NB4 (cell line): ENCODE results near the gene SCART1.
"Not testable (repeated sequence)": the region's sequence is repeated elsewhere in the genome, so short reads cannot be mapped to it uniquely, and the experiment has no call there.

Experiments used
- DNase-seq: peaks from one replicate; pipeline ENCODE4 v3.0.0; 2010; ENCODE audit warnings: low read depth
- H3K4me3 ChIP-seq: one replicate; pipeline ENCODE4 v1.5.1; 2011; ENCODE audit warnings: mild to moderate bottlenecking, low read depth, low read length, moderate library complexity
- MYC ChIP-seq: IDR thresholded peaks from 2 replicates; pipeline ENCODE4 v1.6.1; 2011; ENCODE audit warnings: low read depth, low read length
- POLR2A ChIP-seq: IDR thresholded peaks from 2 replicates; pipeline ENCODE4 v1.6.1; 2011; ENCODE audit warnings: mild to moderate bottlenecking; ENCODE audit not compliant: insufficient read length; ENCODE audit errors: extremely low read depth
- TF ChIP-seq, protein P1 (sequence below): IDR thresholded peaks from one replicate; pipeline ENCODE4 v1.5.1; 2012; ENCODE audit warnings: low read depth, low read length
- TF ChIP-seq, protein P2 (sequence below): IDR thresholded peaks from 2 replicates; pipeline ENCODE4 v1.6.1; 2011; ENCODE audit warnings: low read depth, low read length

The SCART1 gene

DNA sequence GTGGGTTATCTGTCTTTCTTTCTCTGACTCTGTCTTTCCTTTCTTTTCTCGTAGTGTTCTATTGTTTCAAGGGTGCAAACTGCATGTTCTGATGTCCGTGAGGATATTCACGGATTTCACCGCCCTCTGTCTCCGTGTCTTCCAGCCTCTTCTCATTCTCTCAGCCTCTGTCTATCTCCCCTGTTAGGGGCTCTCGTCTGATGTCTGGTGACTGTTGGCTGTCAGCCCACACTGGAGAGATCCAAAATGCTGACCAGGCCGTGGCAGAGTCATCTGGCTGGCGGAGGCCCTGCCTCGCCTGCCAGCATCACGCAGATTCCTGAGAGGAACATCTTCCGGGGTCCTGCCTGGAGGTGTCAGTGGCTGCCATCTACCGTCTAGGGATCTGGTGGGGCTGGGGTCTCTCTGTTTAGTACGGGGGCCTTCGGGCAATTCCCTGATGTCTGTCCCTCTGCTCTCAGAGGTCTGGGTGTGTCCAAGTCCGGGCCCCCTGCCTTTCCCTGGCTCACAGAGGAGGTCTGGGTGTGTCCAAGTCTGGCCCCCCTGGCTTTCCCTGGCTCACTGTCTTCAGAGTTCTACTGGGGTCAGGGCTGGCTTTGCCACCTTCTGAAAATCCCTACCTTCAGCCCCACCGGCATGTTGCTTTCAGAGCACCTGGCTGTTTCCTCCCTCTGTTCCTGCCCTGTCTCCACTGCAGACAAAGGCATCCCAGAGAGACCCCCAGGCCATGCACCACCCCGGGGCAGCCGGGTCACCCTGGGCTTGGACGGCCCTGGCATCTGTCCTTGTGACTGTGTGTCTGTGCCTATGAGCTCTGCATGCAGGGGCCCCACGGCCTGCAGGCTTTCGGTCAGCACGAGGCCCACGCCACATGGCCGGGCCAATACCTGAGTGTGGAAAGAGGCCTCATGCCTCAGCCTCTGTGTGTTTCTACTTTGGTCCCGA is 14.0 kb upstream of the SCART1 start:
- no peak for DNase-seq
- TF ChIP-seq POLR2A (no peak), MYC (no peak)
- TF ChIP-seq, protein P1, sequence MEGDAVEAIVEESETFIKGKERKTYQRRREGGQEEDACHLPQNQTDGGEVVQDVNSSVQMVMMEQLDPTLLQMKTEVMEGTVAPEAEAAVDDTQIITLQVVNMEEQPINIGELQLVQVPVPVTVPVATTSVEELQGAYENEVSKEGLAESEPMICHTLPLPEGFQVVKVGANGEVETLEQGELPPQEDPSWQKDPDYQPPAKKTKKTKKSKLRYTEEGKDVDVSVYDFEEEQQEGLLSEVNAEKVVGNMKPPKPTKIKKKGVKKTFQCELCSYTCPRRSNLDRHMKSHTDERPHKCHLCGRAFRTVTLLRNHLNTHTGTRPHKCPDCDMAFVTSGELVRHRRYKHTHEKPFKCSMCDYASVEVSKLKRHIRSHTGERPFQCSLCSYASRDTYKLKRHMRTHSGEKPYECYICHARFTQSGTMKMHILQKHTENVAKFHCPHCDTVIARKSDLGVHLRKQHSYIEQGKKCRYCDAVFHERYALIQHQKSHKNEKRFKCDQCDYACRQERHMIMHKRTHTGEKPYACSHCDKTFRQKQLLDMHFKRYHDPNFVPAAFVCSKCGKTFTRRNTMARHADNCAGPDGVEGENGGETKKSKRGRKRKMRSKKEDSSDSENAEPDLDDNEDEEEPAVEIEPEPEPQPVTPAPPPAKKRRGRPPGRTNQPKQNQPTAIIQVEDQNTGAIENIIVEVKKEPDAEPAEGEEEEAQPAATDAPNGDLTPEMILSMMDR = no peak
- TF ChIP-seq, protein P2, sequence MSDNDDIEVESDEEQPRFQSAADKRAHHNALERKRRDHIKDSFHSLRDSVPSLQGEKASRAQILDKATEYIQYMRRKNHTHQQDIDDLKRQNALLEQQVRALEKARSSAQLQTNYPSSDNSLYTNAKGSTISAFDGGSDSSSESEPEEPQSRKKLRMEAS = no peak
- H3K4me3 ChIP-seq = no peak overlapping the region

DNA sequence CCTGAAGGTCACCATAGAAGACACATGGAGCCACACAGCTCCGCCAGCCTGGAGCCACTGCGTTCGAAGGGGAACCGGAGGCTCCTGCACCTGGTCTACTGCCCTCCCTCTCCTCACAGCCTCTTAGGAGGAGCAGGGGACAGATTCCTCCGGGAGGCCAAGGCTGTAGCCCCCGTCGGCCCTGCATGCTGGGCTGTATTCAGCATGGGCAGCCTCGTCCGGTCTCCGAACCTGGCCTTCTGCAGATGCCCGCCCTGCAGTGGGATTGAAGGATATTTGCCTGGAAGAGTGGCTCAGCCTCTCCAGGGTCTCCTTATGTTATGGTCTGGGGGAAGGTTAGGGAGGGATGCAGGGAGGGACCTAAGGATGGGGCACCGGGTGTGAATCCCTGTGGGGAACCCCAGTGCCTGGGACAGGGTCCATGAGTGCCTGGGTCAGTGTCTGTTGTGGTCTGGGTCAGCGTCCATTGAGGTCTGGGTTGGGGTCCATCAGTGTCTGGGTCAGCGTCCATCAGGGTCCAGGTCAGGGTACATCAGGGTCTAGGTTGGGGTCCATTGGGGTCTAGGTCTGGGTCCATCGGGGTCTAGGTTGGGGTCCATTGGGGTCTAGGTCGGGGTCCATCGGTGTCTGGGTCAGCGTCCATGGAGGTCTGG is 13.0 kb upstream of the SCART1 start:
- DNase-seq = no peak
- TF ChIP-seq MYC (no peak), POLR2A (no peak)
- TF ChIP-seq, protein P2 = no peak
- TF ChIP-seq, protein P1 = no peak
- H3K4me3 ChIP-seq = no peak overlapping the region

- not testable (repeated sequence) for H3K4me3 ChIP-seq, DNase-seq
Measured at GRCh38 chr10:133441356-133441755, 12.4 kb upstream of the SCART1 start.

- DNase-seq = no peak
- no peak for TF ChIP-seq MYC
- TF ChIP-seq, protein P2 = no peak
- no peak for TF ChIP-seq POLR2A
- TF ChIP-seq, protein P1 = no peak
- no peak overlapping the region for H3K4me3 ChIP-seq
Measured at GRCh38 chr10:133441780-133442179, 12.0 kb upstream of the SCART1 start.

DNA sequence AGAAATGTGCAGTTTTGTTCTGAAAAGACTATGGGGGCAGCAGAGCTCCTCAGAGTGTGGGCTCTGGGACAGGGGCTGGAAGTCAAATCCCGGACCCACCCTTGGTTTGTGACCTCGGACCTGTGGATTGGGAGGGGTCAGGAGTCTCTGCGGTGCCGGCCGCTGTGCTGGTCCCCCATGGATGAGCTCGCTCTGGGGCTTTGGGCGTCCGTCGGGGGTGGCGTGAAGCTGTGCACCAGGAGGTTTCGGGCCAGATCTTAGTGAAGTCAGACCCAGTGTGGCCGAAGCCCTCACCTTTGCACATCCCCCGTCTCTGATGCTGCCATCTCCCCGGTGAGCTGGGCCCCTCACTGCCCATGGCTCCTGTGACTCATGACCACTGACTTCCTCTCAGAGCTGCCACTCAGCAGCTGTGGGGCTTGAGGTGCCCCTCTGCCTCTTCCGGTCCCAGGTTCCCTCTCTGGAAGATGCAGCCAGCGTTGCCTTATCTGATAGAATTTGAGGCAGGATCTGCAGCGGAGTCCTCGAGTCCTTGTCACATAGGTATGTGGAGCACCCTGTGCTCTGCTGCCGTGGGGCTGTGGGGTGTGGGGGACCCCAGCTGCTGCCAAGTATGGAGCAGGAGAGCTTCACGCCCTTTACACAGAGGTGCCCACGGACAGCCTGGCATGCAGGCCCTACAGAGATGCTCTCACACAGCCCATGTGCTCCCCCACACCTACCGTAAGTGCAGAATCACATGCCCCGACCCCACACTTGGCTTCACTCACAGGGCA is 11.4 kb upstream of the SCART1 start:
- peak; percentile 92 for DNase-seq
- TF ChIP-seq, protein P2 = peak; percentile 70
- TF ChIP-seq POLR2A (no peak), MYC (peak; percentile 19; the same call in 1 of the 2 replicates)
- peak overlapping the region; percentile 38 for H3K4me3 ChIP-seq

DNA sequence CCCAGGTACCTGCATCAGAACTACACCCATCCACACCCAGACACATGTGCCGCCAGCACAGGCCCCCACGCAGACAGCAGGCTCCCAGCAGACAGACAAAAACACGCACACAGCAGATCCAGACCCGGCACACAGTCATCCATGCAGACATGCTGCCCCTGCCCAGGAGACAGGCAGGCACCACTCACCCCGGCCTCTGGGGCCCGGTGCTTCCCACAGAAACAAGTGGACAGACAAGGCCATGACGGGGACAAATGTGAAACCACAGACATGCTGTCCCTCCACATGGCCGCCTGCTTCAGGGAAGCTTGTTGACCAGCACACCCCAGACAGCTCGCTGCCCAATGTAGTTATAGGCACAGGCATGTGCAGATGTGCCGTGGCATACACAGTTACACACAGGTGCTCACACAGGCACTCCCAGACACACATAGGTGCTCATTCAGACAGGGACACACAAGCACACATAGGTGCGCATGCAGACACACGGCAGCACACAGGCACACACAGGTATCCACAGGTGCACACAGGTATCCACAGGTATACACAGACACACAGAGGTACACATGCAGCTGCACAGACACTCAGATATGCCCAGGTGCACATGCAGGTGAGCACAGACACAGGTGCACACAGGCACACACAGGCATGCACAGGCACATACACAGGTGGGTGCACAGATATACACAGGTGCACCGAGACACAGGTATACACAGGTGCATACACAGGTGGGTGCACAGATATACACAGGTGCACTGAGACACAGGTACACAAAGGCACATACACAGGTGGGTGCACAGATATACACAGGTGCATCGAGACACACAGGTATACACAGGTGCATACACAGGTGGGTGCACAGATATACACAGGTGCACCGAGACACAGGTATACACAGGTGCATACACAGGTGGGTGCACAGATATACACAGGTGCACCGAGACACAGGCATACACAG is 10.5 kb upstream of the SCART1 start:
- H3K4me3 ChIP-seq = no peak overlapping the region
- DNase-seq = peak; percentile 35
- TF ChIP-seq, protein P1 = no peak
- TF ChIP-seq MYC = 0 out of 2 replicates have a peak, but pooled peaks have one; percentile 23
